GM23248 (cell line): ENCODE measurements around the gene CCDC141. TPM values are rescaled to one million over a fixed set of nuclear protein-coding genes. Genes with fewer than 3 reads are reported as not detected.
"Not testable (repeated sequence)": the region's sequence is repeated elsewhere in the genome, so short reads cannot be mapped to it uniquely, and the experiment has no call there.

Experiments
- DNase-seq: peaks from one replicate; pipeline ENCODE4 v3.0.0-alpha.2; 2015
- H2AFZ ChIP-seq: fragments of 200-600 bp; sonication (generic); 2 replicates; pipeline ENCODE4 v1.6.1; 2016; ENCODE audit warnings: antibody characterized with exemption
- H3F3A ChIP-seq: fragments of 200-600 bp; sonication (generic); 2 replicates; pipeline ENCODE4 v1.6.1; 2016; ENCODE audit warnings: mild to moderate bottlenecking, antibody characterized with exemption, mixed run types; ENCODE audit not compliant: insufficient read depth
- H3K27ac ChIP-seq: fragments of 200-600 bp; sonication (generic); 2 replicates; pipeline ENCODE4 v1.5.1; 2016; ENCODE audit warnings: mild to moderate bottlenecking
- H3K27me3 ChIP-seq: fragments of 200-600 bp; sonication (generic); replicated peaks from 2 replicates; pipeline ENCODE4 v1.6.1; 2016; ENCODE audit warnings: mild to moderate bottlenecking; ENCODE audit not compliant: insufficient read depth
- H3K36me3 ChIP-seq: fragments of 200-600 bp; sonication (generic); 2 replicates; pipeline ENCODE4 v1.6.1; 2016; ENCODE audit warnings: low read depth, mild to moderate bottlenecking
- H3K4me1 ChIP-seq: fragments of 200-600 bp; sonication (generic); 2 replicates; pipeline ENCODE4 v1.6.1; 2016; ENCODE audit warnings: mild to moderate bottlenecking; ENCODE audit not compliant: insufficient read depth
- H3K4me2 ChIP-seq: fragments of 200-600 bp; sonication (generic); one replicate; pipeline ENCODE4 v1.6.1; 2016; ENCODE audit warnings: mild to moderate bottlenecking; ENCODE audit not compliant: unreplicated experiment
- H3K4me3 ChIP-seq: fragments of 200-600 bp; sonication (generic); 2 replicates; pipeline ENCODE4 v1.5.1; 2016; ENCODE audit warnings: mild to moderate bottlenecking
- H3K79me2 ChIP-seq: fragments of 200-600 bp; sonication (generic); 2 replicates; pipeline ENCODE4 v1.6.1; 2016; ENCODE audit warnings: mild to moderate bottlenecking; ENCODE audit not compliant: insufficient read depth
- H3K9ac ChIP-seq: fragments of 200-600 bp; sonication (generic); 2 replicates; pipeline ENCODE4 v1.6.1; 2016; ENCODE audit warnings: mild to moderate bottlenecking
- H3K9me2 ChIP-seq: fragments of 200-600 bp; sonication (generic); 2 replicates; pipeline ENCODE4 v1.6.1; 2016; ENCODE audit warnings: mixed run types, mild to moderate bottlenecking, moderate library complexity; ENCODE audit not compliant: insufficient read depth
- H3K9me3 ChIP-seq: fragments of 200-600 bp; sonication (generic); one replicate; pipeline ENCODE4 v1.6.1; 2017; ENCODE audit warnings: low read depth
- H4K20me1 ChIP-seq: fragments of 200-600 bp; sonication (generic); 2 replicates; pipeline ENCODE4 v1.6.0; 2016; ENCODE audit not compliant: insufficient read depth
- EZH2 ChIP-seq: fragments of 200-600 bp; sonication (generic); IDR thresholded peaks from 2 replicates; pipeline ENCODE4 v1.6.1; 2018; ENCODE audit warnings: antibody characterized with exemption, mild to moderate bottlenecking; ENCODE audit not compliant: insufficient read depth, poor library complexity, severe bottlenecking
- EZH2phosphoT487 ChIP-seq: fragments of 200-600 bp; sonication (generic); IDR thresholded peaks from 2 replicates; pipeline ENCODE4 v1.6.1; 2018; ENCODE audit warnings: antibody characterized with exemption, moderate library complexity, mild to moderate bottlenecking, low read depth; ENCODE audit not compliant: insufficient read depth
- WGBS, 2 experiments: methylation state at CpG; one replicate each; pipeline ENCODE4 v1.1.6; 2015 to 2017; ENCODE audit warnings: low lambda C conversion rate in 2 of 2, low coverage in 1 of 2; ENCODE audit errors: missing lambda C conversion rate in 2 of 2; 5-methylcytosine and 5-hydroxymethylcytosine counted together
- in situ Hi-C: fragments of 300-500 bp; cut with MboI; formaldehyde crosslinking; loops from 2 replicates; pipeline ENCODE4 v1.15.0; 2020
- polyA plus RNA-seq: library from polyadenylated mRNA; unstranded; fragments of >200 nt; fragmentation: Nextera tagmentation; extraction: Ambion mirVana; gene quantifications from 2 replicates; pipeline ENCODE4 v1.2.1, GENCODE V29; 2016
- total RNA-seq: library from RNA; depleted of rRNA; stranded (reverse); fragments of >200 nt; shearing (Covaris generic); gene quantifications from 2 replicates; pipeline ENCODE4 v1.2.3, GENCODE V29; 2014

CCDC141 gene
- total and polyA plus RNA-seq, 2 experiments from 2014 or later: not detected

- Histone ChIP-seq H3K9me2 (no peaks in the 10 kb centered on the region), H3K27me3 (no peaks in the 10 kb centered on the region), H2AFZ (no peak overlapping the region), H3F3A (no peaks in the 10 kb centered on the region), H3K9me3 (no peaks in the 10 kb centered on the region), H3K9ac (no peak overlapping the region), H3K36me3 (no peaks in the 10 kb centered on the region), H3K4me1 (no peaks in the 10 kb centered on the region), H3K27ac (no peak overlapping the region), H4K20me1 (no peaks in the 10 kb centered on the region), H3K4me3 (no peak overlapping the region), H3K79me2 (no peaks in the 10 kb centered on the region), H3K4me2 (no peak overlapping the region)
- TF ChIP-seq EZH2phosphoT487: no peak
- no peak for TF ChIP-seq EZH2
- WGBS, 2 experiments: 29 to 30% methylated on average over 4 of the region's 4 CpGs
- DNase-seq: no peak
- in situ Hi-C loops: no loop called here
These were observed 55.7 kb downstream of the CCDC141 start for GRCh38 chr2:178994264-178994663.

DNA sequence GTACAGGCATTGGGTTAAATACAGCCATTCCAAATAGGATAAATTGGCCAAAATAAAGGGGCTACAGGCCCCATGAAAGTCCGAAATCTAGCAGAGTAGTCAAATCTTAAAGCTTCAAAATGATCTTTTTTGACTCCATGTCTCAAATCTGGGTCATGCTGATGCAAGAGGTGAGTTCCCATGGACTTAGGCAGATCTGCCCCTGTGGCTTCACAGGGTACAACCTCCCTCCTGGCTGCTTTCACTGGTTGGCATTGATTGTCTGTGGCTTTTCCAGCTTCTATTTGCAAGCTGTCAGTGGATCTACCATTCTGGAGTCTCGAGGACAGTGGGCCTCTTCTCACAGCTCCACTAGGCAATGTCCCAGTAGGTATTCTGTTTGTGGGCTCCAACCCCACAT, 56.1 kb downstream of the CCDC141 start:
- no peak overlapping the region for H3K4me3 ChIP-seq
- H3K36me3 ChIP-seq: no peaks in the 10 kb centered on the region
- H3K9me3 ChIP-seq: no peaks in the 10 kb centered on the region
- H3K27ac ChIP-seq: no peak overlapping the region
- no peaks in the 10 kb centered on the region for H3K27me3 ChIP-seq
- no peak for TF ChIP-seq EZH2
- no peak for TF ChIP-seq EZH2phosphoT487
- no peaks in the 10 kb centered on the region for H3K9me2 ChIP-seq
- in situ Hi-C loops: no loop called here
- H3K4me1 ChIP-seq: no peaks in the 10 kb centered on the region
- H3K4me2 ChIP-seq: no peak overlapping the region
- 29 to 32% methylated on average over 2 of the region's 2 CpGs for WGBS, 2 experiments
- H2AFZ ChIP-seq: no peak overlapping the region
- no peak overlapping the region for H3K9ac ChIP-seq
- DNase-seq: no peak
- H4K20me1 ChIP-seq: no peaks in the 10 kb centered on the region
- H3K79me2 ChIP-seq: no peaks in the 10 kb centered on the region
- no peaks in the 10 kb centered on the region for H3F3A ChIP-seq

DNA sequence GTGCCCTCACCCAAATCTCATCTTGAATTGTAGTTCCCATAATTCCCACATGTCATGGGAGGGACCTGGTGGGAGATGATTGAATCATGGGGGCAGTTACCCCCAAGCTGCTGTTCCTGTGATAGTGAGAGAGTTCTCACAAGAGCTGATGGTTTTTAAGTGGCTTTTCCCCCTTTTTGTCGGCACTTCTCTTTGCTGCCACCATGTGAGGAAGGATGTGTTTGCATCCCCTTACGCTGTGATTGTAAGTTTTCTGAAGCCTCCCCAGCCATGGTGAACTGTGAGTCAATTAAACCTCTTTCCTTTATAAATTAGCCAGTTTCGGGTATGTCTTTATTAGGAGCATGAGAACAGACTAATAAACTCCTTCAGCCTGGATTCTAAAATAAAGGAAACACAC, 57.2 kb downstream of the CCDC141 start:
- H3K9me3 ChIP-seq, H2AFZ ChIP-seq, H3K27me3 ChIP-seq, H3F3A ChIP-seq, H3K4me2 ChIP-seq, H3K27ac ChIP-seq, H3K79me2 ChIP-seq, H3K4me1 ChIP-seq, H3K4me3 ChIP-seq, H4K20me1 ChIP-seq, in situ Hi-C loops, H3K9me2 ChIP-seq, H3K36me3 ChIP-seq, H3K9ac ChIP-seq: not testable (repeated sequence)
- DNase-seq: peak; percentile 2
- WGBS, 2 experiments: 51% methylated on average over 3 of the region's 3 CpGs

- Histone ChIP-seq H3F3A (no peaks in the 10 kb centered on the region), H3K4me2 (no peak overlapping the region), H4K20me1 (no peaks in the 10 kb centered on the region), H3K4me3 (no peak overlapping the region), H2AFZ (no peak overlapping the region), H3K4me1 (no peaks in the 10 kb centered on the region), H3K9me3 (no peaks in the 10 kb centered on the region), H3K79me2 (no peaks in the 10 kb centered on the region), H3K9me2 (no peaks in the 10 kb centered on the region), H3K27ac (no peak overlapping the region), H3K9ac (no peak overlapping the region), H3K36me3 (no peaks in the 10 kb centered on the region), H3K27me3 (no peaks in the 10 kb centered on the region)
- DNase-seq: no peak
- in situ Hi-C loops: no loop called here
- 51 to 53% methylated on average over 4 of the region's 4 CpGs for WGBS, 2 experiments
- TF ChIP-seq EZH2 (no peak), EZH2phosphoT487 (no peak)
These were observed 59.2 kb downstream of the CCDC141 start for GRCh38 chr2:178990533-178991241.

DNA sequence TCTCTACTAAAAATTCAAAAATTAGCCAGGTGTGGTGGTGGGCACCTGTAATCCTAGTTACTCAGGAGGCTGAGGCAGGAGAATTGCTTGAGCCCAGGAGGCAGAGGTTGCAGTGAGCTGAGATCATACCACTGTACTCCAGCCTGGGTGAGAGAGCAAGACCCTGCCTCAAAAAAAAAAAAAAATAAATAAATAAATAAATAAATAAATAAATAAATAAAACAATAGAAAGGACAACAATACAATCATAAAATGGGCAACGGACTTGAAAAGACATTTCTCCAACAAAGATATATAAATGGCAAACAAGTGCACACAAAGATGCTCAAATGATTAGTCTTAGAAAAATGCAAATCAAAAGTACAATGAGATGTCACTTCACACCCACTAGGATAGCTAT, 60.5 kb downstream of the CCDC141 start:
- H2AFZ ChIP-seq, H3K4me3 ChIP-seq, H3K9me2 ChIP-seq, H3K4me2 ChIP-seq, H4K20me1 ChIP-seq, H3K4me1 ChIP-seq, H3K9me3 ChIP-seq, H3K79me2 ChIP-seq, in situ Hi-C loops, H3K9ac ChIP-seq, H3K27ac ChIP-seq, DNase-seq, H3F3A ChIP-seq, H3K27me3 ChIP-seq, H3K36me3 ChIP-seq: not testable (repeated sequence)
- 40% methylated on average over 1 of the region's 1 CpG for WGBS, 2 experiments

DNA sequence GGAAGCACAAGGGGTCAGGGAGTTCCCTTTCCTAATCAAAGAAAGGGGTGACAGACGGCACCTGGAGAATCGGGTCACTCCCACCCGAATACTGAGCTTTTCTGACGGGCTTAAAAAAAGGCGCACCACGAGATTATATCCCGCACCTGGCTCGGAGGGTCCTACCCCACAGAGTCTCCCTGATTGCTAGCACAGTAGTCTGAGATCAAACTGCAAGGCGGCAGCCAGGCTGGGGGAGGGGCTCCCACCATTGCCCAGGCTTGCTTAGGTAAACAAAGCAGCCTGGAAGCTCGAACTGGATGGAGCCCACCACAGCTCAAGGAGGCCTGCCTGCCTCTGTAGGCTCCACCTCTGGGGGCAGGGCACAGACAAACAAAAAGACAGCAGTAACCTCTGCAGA, 67.3 kb downstream of the CCDC141 start:
- in situ Hi-C loops, H3K9me2 ChIP-seq, H3K27me3 ChIP-seq, H4K20me1 ChIP-seq, H3K4me2 ChIP-seq, H3K27ac ChIP-seq, H3K9me3 ChIP-seq, H3K4me3 ChIP-seq, DNase-seq, H3K36me3 ChIP-seq, H3K9ac ChIP-seq, H2AFZ ChIP-seq, H3K79me2 ChIP-seq, H3F3A ChIP-seq, H3K4me1 ChIP-seq: not testable (repeated sequence)
- 65 to 77% methylated on average over 8 to 9 of the region's 10 CpGs for WGBS, 2 experiments
